HepG2 (cell line): ENCODE measurements around the gene RILPL1. TPM values are rescaled to one million over a fixed set of nuclear protein-coding genes. Genes with fewer than 3 reads are reported as not detected.

Experiments
- ARID5B ChIP-seq: IDR thresholded peaks from 2 replicates; pipeline ENCODE4 v1.4.0; 2020; ENCODE audit warnings: mild to moderate bottlenecking, missing genetic modification reagents
- BRCA1 ChIP-seq: sonication (generic); formaldehyde crosslinking; IDR thresholded peaks from 2 replicates; pipeline ENCODE4 v1.4.0; 2020; ENCODE audit warnings: missing genetic modification reagents
- CSRNP1 ChIP-seq: sonication (generic); formaldehyde crosslinking; IDR thresholded peaks from 2 replicates; pipeline ENCODE4 v1.8.1; 2023; ENCODE audit warnings: mild to moderate bottlenecking, missing genetic modification reagents
- HMGXB3 ChIP-seq: sonication (generic); formaldehyde crosslinking; IDR thresholded peaks from 2 replicates; pipeline ENCODE4 v1.4.0; 2020; ENCODE audit warnings: missing genetic modification reagents, borderline replicate concordance
- MEIS2 ChIP-seq: sonication (generic); formaldehyde crosslinking; IDR thresholded peaks from 2 replicates; pipeline ENCODE4 v1.9.0; 2021; ENCODE audit warnings: mild to moderate bottlenecking, missing genetic modification reagents
- SIN3B ChIP-seq: fragments of 150-350 bp; IDR thresholded peaks from 2 replicates; pipeline ENCODE4 v1.6.1; 2014; ENCODE audit warnings: low read length
- ZBTB4 ChIP-seq: sonication (generic); formaldehyde crosslinking; IDR thresholded peaks from 2 replicates; pipeline ENCODE4 v1.4.0; 2020; ENCODE audit warnings: missing genetic modification reagents, mild to moderate bottlenecking, borderline replicate concordance
- ZFP36L2 ChIP-seq: sonication (generic); formaldehyde crosslinking; IDR thresholded peaks from 2 replicates; pipeline ENCODE4 v1.4.0; 2020; ENCODE audit warnings: missing genetic modification reagents
- ZNF879 ChIP-seq: sonication (generic); formaldehyde crosslinking; IDR thresholded peaks from 2 replicates; pipeline ENCODE4 v1.8.1; 2023; ENCODE audit warnings: missing genetic modification reagents
- polyA plus RNA-seq, 8 experiments: library from polyadenylated mRNA; depleted of rRNA in 3 of 8; stranded (reverse) in 7 of 8; unstranded in 1 of 8; fragments of >200 nt; fragmentation: Illumina TruSeq in 4 of 8; extraction: Trizol in 4 of 8; gene quantifications; 2 replicates each; pipeline versions ENCODE4 v1.2.1 to v1.2.3, GENCODE V29; 2011 to 2016; ENCODE audit warnings: low read depth in 4 of 8, missing spikeins in 1 of 8, mixed read lengths in 1 of 8; ENCODE audit not compliant: insufficient read depth in 1 of 8
- total RNA-seq, 5 experiments: library from RNA; depleted of rRNA; stranded (reverse); fragments of >200 nt; fragmentation: Illumina TruSeq; extraction: Trizol; gene quantifications; 2 replicates each; pipeline ENCODE4 v1.2.3, GENCODE V29; 2016; ENCODE audit warnings: low read depth in 1 of 5

Gene RILPL1
- total and polyA plus RNA-seq, 2 of the 13 experiments (the other 11 are each of a cell fraction or from before 2014, with no cell fraction given): 5.8 to 28.4 TPM

- peak; percentile 35; the same call in 1 of the 2 replicates for TF ChIP-seq HMGXB3 (CRISPR knock-in tag)
- TF ChIP-seq SIN3B: no peak
- no peak for TF ChIP-seq ZNF879
- TF ChIP-seq ZBTB4 (CRISPR knock-in tag): peak; percentile 92
- peak; percentile 93 for TF ChIP-seq ARID5B (CRISPR knock-in tag)
- TF ChIP-seq ZFP36L2 (CRISPR knock-in tag): no peak
- peak; percentile 89; the same call in 1 of the 2 replicates for TF ChIP-seq MEIS2 (CRISPR knock-in tag)
- 0 out of 2 replicates have a peak, but pooled peaks have one; percentile 44 for TF ChIP-seq CSRNP1 (CRISPR knock-in tag)
- TF ChIP-seq BRCA1 (CRISPR knock-in tag): peak; percentile 76; the same call in 1 of the 2 replicates
Measured at GRCh38 chr12:123472438-123472849, 61.1 kb downstream of the RILPL1 start (continued).
